HCT116 (cell line): ENCODE results near the gene TASP1.

Experiments
- CBX3 ChIP-seq: IDR thresholded peaks from 2 replicates; pipeline ENCODE4 v1.6.1; 2012; ENCODE audit warnings: low read depth
- ELF1 ChIP-seq: IDR thresholded peaks from 2 replicates; pipeline ENCODE4 v1.6.1; 2012; ENCODE audit warnings: low read depth, borderline replicate concordance
- EZH2 ChIP-seq: fragments of 200-600 bp; sonication (generic); IDR thresholded peaks from 2 replicates; pipeline ENCODE4 v1.6.1; 2017; ENCODE audit warnings: antibody characterized with exemption, mixed run types
- JUND ChIP-seq: IDR thresholded peaks from 2 replicates; pipeline ENCODE4 v1.6.1; 2012
- POLR2A ChIP-seq: IDR thresholded peaks from 2 replicates; pipeline ENCODE4 v1.7.0; 2011; ENCODE audit warnings: borderline replicate concordance; ENCODE audit not compliant: insufficient read depth, insufficient read length; ENCODE audit errors: extremely low read depth
- RAD21 ChIP-seq: IDR thresholded peaks from 2 replicates; pipeline ENCODE4 v1.6.1; 2012; ENCODE audit warnings: low read depth, mild to moderate bottlenecking
- SRF ChIP-seq: IDR thresholded peaks from 2 replicates; pipeline ENCODE4 v1.6.1; 2012; ENCODE audit warnings: low read depth
- TF ChIP-seq, protein P1 (sequence below), 3 experiments: fragments of 200-600 bp in 1 of 3; sonication (generic) in 1 of 3; IDR thresholded peaks in 2 of 3; conservative IDR thresholded peaks in 1 of 3; 2 replicates each; pipeline ENCODE4 v1.5.1; 2012 to 2017; ENCODE audit warnings: low read depth in 2 of 3, low read length in 2 of 3, antibody characterized with exemption in 1 of 3, borderline replicate concordance in 1 of 3, control low read depth in 1 of 3, mild to moderate bottlenecking in 1 of 3, mixed read lengths in 1 of 3, mixed run types in 1 of 3, moderate library complexity in 1 of 3; ENCODE audit not compliant: insufficient read depth in 1 of 3
- TF ChIP-seq, protein P2 (sequence below): IDR thresholded peaks from 2 replicates; pipeline ENCODE4 v1.6.1; 2012; ENCODE audit warnings: low read depth
- TF ChIP-seq, protein P3 (sequence below): IDR thresholded peaks from 2 replicates; pipeline ENCODE4 v1.6.1; 2011; ENCODE audit warnings: mild to moderate bottlenecking, low read length, moderate library complexity; ENCODE audit not compliant: insufficient replicate concordance; ENCODE audit errors: extremely low read depth
- TF ChIP-seq, protein P4 (sequence below): IDR thresholded peaks from 2 replicates; pipeline ENCODE4 v1.6.1; 2012

DNA sequence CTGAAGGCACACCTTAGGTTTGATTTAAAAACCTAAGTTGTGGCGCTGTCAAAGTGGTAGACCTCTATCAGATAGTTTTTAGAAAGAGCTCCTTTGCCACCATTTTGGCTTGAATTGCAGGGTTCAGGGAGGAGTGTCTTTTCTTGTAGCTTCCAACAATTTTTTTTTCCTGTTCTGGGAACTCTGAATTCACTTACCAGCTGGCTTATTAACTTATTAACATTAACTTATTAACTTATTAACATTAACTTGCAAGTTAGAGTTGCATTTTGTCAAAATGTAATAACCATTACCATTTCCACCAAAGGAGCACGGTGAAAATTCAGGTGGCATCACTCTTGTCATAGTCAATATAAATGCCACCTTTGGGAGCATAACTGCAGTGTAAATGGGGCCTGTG lies 235.7 kb downstream of the TASP1 start:
- TF ChIP-seq EZH2 (no peak), SRF (no peak), JUND (no peak), ELF1 (no peak), RAD21 (no peak), CBX3 (no peak), POLR2A (no peak)
- TF ChIP-seq, protein P1, sequence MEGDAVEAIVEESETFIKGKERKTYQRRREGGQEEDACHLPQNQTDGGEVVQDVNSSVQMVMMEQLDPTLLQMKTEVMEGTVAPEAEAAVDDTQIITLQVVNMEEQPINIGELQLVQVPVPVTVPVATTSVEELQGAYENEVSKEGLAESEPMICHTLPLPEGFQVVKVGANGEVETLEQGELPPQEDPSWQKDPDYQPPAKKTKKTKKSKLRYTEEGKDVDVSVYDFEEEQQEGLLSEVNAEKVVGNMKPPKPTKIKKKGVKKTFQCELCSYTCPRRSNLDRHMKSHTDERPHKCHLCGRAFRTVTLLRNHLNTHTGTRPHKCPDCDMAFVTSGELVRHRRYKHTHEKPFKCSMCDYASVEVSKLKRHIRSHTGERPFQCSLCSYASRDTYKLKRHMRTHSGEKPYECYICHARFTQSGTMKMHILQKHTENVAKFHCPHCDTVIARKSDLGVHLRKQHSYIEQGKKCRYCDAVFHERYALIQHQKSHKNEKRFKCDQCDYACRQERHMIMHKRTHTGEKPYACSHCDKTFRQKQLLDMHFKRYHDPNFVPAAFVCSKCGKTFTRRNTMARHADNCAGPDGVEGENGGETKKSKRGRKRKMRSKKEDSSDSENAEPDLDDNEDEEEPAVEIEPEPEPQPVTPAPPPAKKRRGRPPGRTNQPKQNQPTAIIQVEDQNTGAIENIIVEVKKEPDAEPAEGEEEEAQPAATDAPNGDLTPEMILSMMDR (IDR thresholded peaks at IDR 0.05 in 2 of 3, conservative IDR thresholded peaks at IDR 0.05 in 1 of 3; ENCODE audit: borderline replicate concordance in 1 of 3, insufficient read depth in 1 of 3, low read depth in 2 of 3, low read length in 2 of 3), result no peak
- TF ChIP-seq, protein P2, sequence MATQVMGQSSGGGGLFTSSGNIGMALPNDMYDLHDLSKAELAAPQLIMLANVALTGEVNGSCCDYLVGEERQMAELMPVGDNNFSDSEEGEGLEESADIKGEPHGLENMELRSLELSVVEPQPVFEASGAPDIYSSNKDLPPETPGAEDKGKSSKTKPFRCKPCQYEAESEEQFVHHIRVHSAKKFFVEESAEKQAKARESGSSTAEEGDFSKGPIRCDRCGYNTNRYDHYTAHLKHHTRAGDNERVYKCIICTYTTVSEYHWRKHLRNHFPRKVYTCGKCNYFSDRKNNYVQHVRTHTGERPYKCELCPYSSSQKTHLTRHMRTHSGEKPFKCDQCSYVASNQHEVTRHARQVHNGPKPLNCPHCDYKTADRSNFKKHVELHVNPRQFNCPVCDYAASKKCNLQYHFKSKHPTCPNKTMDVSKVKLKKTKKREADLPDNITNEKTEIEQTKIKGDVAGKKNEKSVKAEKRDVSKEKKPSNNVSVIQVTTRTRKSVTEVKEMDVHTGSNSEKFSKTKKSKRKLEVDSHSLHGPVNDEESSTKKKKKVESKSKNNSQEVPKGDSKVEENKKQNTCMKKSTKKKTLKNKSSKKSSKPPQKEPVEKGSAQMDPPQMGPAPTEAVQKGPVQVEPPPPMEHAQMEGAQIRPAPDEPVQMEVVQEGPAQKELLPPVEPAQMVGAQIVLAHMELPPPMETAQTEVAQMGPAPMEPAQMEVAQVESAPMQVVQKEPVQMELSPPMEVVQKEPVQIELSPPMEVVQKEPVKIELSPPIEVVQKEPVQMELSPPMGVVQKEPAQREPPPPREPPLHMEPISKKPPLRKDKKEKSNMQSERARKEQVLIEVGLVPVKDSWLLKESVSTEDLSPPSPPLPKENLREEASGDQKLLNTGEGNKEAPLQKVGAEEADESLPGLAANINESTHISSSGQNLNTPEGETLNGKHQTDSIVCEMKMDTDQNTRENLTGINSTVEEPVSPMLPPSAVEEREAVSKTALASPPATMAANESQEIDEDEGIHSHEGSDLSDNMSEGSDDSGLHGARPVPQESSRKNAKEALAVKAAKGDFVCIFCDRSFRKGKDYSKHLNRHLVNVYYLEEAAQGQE, result no peak
- TF ChIP-seq, protein P3, sequence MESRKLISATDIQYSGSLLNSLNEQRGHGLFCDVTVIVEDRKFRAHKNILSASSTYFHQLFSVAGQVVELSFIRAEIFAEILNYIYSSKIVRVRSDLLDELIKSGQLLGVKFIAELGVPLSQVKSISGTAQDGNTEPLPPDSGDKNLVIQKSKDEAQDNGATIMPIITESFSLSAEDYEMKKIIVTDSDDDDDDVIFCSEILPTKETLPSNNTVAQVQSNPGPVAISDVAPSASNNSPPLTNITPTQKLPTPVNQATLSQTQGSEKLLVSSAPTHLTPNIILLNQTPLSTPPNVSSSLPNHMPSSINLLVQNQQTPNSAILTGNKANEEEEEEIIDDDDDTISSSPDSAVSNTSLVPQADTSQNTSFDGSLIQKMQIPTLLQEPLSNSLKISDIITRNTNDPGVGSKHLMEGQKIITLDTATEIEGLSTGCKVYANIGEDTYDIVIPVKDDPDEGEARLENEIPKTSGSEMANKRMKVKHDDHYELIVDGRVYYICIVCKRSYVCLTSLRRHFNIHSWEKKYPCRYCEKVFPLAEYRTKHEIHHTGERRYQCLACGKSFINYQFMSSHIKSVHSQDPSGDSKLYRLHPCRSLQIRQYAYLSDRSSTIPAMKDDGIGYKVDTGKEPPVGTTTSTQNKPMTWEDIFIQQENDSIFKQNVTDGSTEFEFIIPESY, result no peak
- TF ChIP-seq, protein P4, sequence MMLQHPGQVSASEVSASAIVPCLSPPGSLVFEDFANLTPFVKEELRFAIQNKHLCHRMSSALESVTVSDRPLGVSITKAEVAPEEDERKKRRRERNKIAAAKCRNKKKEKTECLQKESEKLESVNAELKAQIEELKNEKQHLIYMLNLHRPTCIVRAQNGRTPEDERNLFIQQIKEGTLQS, result no peak
